ENCODE results near the gene SCRN2. TPM values are rescaled to one million over a fixed set of nuclear protein-coding genes. Genes with fewer than 3 reads are reported as not detected.

Gene SCRN2
- total RNA-seq, 2 experiments from 2014 or later, result 28.1 to 33.8 TPM

DNA sequence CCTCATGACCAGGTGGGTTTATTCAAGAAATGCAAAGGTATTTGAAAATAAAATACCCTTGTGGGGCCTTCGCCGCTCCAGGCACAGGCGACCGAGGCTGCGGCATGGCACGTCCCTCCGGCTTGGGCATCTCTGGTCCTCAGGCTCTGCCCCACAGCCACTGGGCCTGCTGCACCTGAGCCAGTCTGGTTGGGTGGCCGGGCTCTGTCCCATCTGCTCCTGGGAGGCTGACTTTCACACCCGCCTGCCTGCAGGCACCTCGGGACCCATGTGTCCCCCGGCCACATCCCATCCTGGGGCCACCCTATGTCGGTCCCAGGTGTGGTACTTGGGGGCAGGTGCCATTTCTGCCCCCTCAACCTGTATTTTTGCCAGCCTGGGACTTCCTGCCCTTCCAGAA is 40.4 kb downstream of the SCRN2 start:
- H3K36me3 Mint-ChIP-seq, result no peaks in the 10 kb centered on the region
- ATAC-seq (no peak), DNase-seq (no peak)
- no peak overlapping the region for H3K4me3 Mint-ChIP-seq
- no peaks in the 10 kb centered on the region for H3K4me1 Mint-ChIP-seq
- CTCF ChIA-PET, result interaction anchor here (1.1 to 4.3 kb wide), 11 partner anchors 7 to 136 kb away, joined by 3 to 21 read pairs (median 4); partner anchors contain the start of genes LRRC46, MRPL10 and TBX21
- H3K27me3 Mint-ChIP-seq, result peaks cover 11% of the 10 kb centered on the region
- H3K9me3 Mint-ChIP-seq (ENCODE audit: low read depth), result no peaks in the 10 kb centered on the region
- H3K27ac Mint-ChIP-seq, result no peak overlapping the region

DNA sequence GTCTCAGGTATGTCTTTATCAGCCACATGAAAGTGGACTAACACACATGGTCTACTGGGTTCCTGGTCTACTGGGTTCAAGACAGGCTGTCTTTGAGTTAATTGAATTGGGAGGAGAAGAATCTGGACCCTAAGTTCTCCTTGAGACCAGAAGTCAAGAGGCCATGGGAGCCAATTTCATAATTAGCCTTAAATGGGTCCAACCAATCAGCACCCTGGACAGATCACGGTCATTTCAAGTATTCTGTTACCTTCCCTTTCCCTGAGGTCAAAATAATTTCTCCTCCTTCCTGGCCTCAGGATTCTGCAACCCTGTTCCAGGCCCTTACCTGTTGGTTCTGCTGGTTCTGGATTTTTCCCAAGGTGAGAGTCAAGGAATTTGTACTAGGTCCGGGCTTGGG is 43.3 kb downstream of the SCRN2 start:
- H3K4me1 Mint-ChIP-seq, result no peaks in the 10 kb centered on the region
- DNase-seq (no peak), ATAC-seq (no peak)
- no peaks in the 10 kb centered on the region for H3K36me3 Mint-ChIP-seq
- CTCF ChIA-PET, result interaction anchor here (0.6 to 1.8 kb wide), 7 partner anchors 8 to 105 kb away, joined by 3 to 6 read pairs (median 3); partner anchors contain the start of gene TBX21
- peaks cover 37% of the 10 kb centered on the region for H3K27me3 Mint-ChIP-seq
- H3K4me3 Mint-ChIP-seq, result no peak overlapping the region
- H3K27ac Mint-ChIP-seq, result no peak overlapping the region
- H3K9me3 Mint-ChIP-seq (ENCODE audit: low read depth), result no peaks in the 10 kb centered on the region

DNA sequence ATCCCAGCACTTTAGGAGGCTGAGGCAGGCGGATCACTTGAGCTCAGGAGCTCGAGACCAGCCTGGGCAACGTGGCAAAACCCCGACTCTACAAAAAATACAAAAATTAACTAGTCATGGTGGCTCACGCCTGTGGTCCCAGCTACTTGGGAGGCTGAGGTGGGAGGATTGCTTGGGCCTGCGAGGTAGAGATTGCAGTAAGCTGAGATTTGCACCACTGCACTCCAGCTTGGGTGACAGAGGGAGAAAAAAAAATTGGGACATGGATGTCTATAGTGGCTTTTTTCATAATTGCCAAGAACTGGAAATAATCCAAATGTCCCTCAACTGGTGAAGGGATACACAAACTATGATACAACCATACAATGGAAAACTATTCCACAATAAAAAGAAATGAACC is 48.1 kb downstream of the SCRN2 start:
- DNase-seq (no peak), ATAC-seq (no peak)
- Mint-ChIP-seq H3K27ac (no peak overlapping the region), H3K4me3 (no peak overlapping the region), H3K36me3 (no peaks in the 10 kb centered on the region), H3K27me3 (peaks cover 78% of the 10 kb centered on the region), H3K4me1 (peaks cover 10% of the 10 kb centered on the region), H3K9me3 (ENCODE audit: low read depth) (no peaks in the 10 kb centered on the region)
- CTCF ChIA-PET, result interaction anchor here (1.3 to 5.9 kb wide), 5 partner anchors 9 to 129 kb away, joined by 4 to 30 read pairs (median 4); no protein-coding TSS in a partner anchor

DNA sequence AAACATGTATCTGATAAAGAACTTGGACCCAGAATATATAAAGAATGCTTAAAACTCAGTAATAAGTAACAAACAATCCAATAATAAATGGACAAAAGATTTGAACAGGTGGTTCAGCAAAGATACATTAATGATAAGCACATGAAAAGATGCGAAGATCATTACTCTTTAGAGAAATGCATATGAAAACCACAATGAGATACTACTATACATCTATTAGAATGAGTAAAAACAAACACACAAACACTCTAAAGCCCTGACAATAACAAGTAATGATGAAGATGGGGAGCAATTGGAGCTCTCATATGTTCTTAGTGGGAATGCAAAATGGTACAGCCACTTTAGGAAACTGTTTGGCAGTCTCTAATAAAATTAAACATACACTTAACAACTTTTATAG is 48.6 kb downstream of the SCRN2 start:
- no peaks in the 10 kb centered on the region for H3K9me3 Mint-ChIP-seq (ENCODE audit: low read depth)
- H3K4me1 Mint-ChIP-seq, result peaks cover 10% of the 10 kb centered on the region
- CTCF ChIA-PET, result interaction anchor here (1.3 to 5.9 kb wide), 4 partner anchors 10 to 128 kb away, joined by 4 to 30 read pairs (median 7); no protein-coding TSS in a partner anchor
- H3K27ac Mint-ChIP-seq, result no peak overlapping the region
- no peaks in the 10 kb centered on the region for H3K36me3 Mint-ChIP-seq
- no peak overlapping the region for H3K4me3 Mint-ChIP-seq
- ATAC-seq (no peak), DNase-seq (no peak)
- peaks cover 78% of the 10 kb centered on the region for H3K27me3 Mint-ChIP-seq

DNA sequence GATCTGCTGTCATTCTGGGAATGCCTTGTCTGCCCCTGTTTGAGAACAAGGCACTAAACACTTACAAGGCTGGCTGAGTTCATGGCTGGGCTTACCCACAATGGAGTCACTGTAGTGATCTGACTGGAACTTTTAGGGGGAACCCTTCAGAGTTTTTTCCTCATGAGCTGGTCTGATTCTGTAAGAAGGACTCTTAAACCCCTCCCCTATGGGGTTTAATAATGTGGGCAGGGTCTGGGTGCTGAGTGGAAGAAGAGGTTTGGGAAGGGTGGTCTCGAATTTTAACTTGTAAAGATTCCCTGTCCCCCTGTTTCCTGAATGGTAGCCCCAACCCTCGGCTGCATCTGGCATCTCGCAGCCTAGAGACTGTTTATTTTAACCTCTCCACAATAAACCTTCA is 50.0 kb downstream of the SCRN2 start:
- no peaks in the 10 kb centered on the region for H3K9me3 Mint-ChIP-seq (ENCODE audit: low read depth)
- ATAC-seq, result no peak
- H3K36me3 Mint-ChIP-seq, result no peaks in the 10 kb centered on the region
- H3K4me1 Mint-ChIP-seq, result peaks cover 10% of the 10 kb centered on the region
- H3K4me3 Mint-ChIP-seq, result no peak overlapping the region
- H3K27ac Mint-ChIP-seq, result no peak overlapping the region
- DNase-seq, result no peak
- CTCF ChIA-PET, result interaction anchor here (1.1 to 5.9 kb wide), 5 partner anchors 9 to 127 kb away, joined by 3 to 30 read pairs (median 6); no protein-coding TSS in a partner anchor
- H3K27me3 Mint-ChIP-seq, result peaks cover 77% of the 10 kb centered on the region

DNA sequence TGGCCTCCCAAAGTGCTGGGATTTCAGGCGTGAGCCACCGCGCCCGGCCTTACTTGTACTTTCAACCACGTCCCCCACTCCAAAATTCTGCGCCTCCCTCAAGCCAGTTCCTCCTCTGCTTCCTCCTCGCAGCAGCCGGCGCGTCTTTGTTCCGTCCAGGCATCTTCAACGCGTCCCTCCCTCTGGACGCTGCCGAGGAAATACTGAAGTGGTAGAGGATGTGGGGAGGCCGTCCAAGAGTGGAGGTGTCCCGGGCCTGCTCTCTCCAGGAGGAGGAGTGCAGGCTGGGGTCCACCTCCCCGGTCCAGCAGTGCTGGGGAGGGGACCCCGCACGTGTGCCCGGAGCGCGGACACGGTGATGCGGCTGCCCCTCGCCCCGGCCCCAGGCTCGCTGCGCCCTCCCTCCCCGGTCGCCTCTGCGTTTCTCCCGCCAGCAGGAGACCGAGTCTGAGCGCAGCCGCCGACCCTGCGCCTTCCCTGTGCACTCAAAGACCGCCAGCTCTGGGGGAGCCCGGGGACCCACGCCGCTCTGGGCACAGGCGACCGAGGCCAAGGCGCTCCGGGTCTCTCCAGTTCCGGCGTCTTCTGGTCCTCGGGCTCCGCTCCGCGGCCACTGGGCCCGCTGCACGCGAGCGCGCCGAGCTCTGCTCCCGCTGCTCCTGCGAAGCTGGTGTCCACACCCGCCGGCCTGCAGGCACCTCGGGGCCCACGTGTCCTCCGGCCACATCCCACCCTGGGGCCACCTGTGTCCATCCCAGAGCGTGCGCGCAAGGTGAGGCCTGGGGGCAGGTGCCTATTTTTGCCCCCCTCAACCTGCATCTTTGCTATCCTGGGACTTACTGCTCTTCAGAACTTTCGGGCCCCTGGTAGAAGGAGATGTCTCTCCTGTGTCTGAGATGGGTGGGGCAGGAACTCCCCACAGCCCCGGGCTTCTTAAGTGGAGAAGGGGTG is 51.2 kb downstream of the SCRN2 start:
- ATAC-seq (peak; percentile 97), DNase-seq (peak; percentile 75)
- peaks cover 10% of the 10 kb centered on the region for H3K4me1 Mint-ChIP-seq
- no peaks in the 10 kb centered on the region for H3K9me3 Mint-ChIP-seq (ENCODE audit: low read depth)
- no peak overlapping the region for H3K27ac Mint-ChIP-seq
- CTCF ChIA-PET, result interaction anchor here (0.6 to 5.9 kb wide), 30 partner anchors 8 to 171 kb away, joined by 3 to 30 read pairs (median 4); partner anchors contain the start of genes TBKBP1 and TBX21
- no peaks in the 10 kb centered on the region for H3K36me3 Mint-ChIP-seq
- peak overlapping the region; percentile 59 for H3K4me3 Mint-ChIP-seq
- peaks cover 77% of the 10 kb centered on the region for H3K27me3 Mint-ChIP-seq

Other genes starting within 250 kb of the SCRN2 start
- gene KPNB1, start 191.4 kb downstream of the SCRN2 start, total RNA-seq, result 100 to 1,000 TPM; 413 to 525 TPM
- 1 to 10 TPM; 2.6 to 3.0 TPM for gene TBKBP1, start 147.1 kb downstream of the SCRN2 start, total RNA-seq
- 10 to 100 TPM; 59.0 to 68.4 TPM for gene TBX21, start 108.0 kb downstream of the SCRN2 start, total RNA-seq
- gene OSBPL7, start 19.5 kb downstream of the SCRN2 start, total RNA-seq, result 10 to 100 TPM; 30.3 to 47.8 TPM
- gene MRPL10, start 9.7 kb downstream of the SCRN2 start, total RNA-seq, result 10 to 100 TPM; 54.4 to 64.9 TPM
- gene LRRC46, start 9.6 kb downstream of the SCRN2 start, total RNA-seq, result under 1 TPM; 0.14 to 0.44 TPM
- under 1 TPM in 1 of 2 experiments, not detected in 1; 0.12 TPM for gene SP6, start 9.9 kb upstream of the SCRN2 start, total RNA-seq
- 10 to 100 TPM; 21.7 to 22.9 TPM for gene SP2, start 55.0 kb upstream of the SCRN2 start, total RNA-seq
- 10 to 100 TPM; 28.0 to 30.4 TPM for gene PNPO, start 100.3 kb upstream of the SCRN2 start, total RNA-seq
- not detected for gene PRR15L, start 116.6 kb upstream of the SCRN2 start, total RNA-seq
- 100 to 1,000 TPM; 215 to 262 TPM for gene CDK5RAP3, start 129.8 kb upstream of the SCRN2 start, total RNA-seq
- 10 to 100 TPM in 1 of 2 experiments, 1 to 10 TPM in 1; 5.4 to 14.1 TPM for gene COPZ2, start 196.5 kb upstream of the SCRN2 start, total RNA-seq
- gene NFE2L1, start 207.1 kb upstream of the SCRN2 start, total RNA-seq, result 10 to 100 TPM; 56.1 to 80.8 TPM